ENCODE results near the gene HNRNPM.
A peak's percentile ranks its signal among the peaks of the same experiment; 100 is the strongest.

HNRNPM gene

DNA sequence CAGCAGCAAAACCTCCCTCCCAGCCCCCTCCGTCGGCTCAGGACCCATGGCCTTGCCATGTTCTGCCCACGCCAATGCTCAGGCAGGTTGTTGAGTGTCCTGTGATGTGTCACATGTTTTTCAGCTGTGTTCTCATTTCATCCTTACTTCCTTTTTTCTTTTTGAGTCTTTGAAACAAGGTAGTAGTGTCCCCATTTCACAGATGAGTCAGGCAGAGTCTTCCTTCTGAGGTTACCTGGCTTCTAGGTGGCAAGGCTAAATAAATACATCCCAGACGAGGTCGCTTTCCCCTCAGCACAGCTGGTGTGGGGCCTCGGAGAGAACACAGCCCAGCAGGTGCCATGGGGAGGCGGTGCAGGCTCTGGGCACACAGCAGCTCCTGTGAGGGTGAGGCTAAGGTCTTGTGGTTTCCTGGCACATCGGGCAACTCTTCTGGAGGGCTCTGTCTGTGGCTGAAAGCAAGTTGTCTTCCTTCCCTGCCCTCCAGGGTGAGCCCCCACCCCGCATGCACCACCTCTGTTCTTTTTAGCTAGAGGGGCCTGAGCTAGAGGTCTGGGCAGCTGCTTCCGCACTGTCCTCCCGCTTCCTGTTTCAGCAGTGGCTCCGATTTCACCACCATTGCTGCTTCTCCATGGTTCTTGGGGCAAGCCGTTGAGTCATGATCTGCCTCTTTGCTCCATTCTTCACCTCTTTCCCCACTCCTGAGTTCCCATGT is 42.5 kb downstream of the HNRNPM start:
- DNase-seq: peak; percentile 69 to 70

DNA sequence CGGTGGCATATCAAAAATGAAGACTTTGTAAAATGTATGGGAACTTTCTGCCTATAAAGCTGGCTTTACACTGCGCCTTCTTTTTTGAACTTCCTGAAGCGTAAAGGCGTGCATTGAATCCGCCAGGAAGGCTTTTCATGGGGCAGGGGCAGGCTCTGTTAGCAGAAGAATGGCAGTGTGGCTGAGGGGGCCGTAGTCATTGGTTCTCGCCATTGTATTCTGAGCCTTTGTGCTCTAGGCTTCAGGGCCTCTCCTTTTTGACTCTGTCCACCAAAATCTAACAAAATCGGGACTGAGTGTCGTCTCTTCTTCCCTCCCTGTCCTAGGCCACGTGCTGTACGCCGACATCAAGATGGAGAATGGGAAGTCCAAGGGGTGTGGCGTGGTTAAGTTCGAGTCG is 43.6 kb downstream of the HNRNPM start:
- DNase-seq: no peak

DNA sequence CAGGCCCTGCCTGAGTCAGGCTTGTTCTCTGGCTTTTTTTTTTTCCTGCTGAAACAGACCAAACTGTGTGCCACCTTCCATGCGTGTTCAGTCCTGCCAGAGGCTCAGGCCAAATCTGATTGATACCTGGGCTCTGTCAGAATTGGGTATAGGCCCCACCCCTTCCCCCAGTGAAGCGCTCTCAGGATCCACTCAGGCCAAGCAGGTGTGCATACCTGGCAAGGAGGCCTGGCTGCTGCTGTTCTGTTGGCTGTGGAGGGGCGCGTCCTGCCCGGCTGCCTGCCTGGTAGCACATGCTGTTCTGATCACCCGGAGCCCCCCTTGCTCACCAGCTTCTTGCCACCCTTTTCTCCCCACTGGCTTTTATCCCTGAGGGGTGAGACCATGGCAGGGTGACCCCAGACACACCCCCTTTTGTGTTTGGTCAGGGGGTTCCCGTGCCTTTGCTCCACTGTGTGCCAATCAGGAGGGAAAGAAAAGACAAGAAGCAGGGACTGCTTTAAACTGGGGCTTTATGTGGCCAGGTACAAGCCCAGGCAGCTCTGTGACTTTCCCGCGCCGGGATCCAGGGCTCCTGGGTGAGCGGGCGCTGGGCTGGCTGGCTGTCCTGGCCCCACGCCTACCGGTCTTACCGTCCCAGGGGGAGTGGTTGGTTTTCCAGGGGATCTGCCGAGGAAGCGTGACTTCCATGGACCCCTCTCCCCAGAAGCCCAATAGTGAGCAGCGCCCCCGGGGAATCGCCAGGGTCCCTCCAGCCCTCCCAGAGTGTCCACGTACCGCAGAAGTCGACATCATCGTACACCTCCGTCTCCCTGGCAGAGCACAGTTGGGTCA is 45.0 kb downstream of the HNRNPM start:
- DNase-seq: no peak

GRCh38 chr19:8490395-8490760 is 45.6 kb downstream of the HNRNPM start:
- no peak for DNase-seq

GRCh38 chr19:8490873-8491272 is 46.1 kb downstream of the HNRNPM start:
- no peak for DNase-seq

DNA sequence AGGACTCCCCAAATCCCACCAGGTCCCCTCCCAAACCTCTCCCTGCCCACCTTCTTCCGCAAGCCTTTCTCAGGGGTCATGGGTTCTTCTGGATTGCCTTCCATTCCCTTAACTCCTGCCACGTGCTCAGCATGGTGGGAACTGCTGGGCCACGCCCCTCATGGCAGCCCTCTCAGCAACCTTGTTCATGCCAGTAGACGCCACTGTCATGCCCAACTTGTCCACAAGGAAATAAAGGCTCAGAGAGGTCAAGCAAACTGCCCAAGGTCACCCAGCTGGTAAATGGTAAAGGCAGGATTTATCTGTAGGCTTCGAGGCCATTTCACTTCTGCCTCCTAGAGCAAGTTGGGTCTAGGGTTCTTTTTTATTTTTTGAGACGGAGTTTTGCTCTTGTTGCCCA is 46.8 kb downstream of the HNRNPM start:
- DNase-seq: no peak

GRCh38 chr19:8494158-8494557 is 49.4 kb downstream of the HNRNPM start:
- no peak for DNase-seq

- DNase-seq: no peak
These were observed 53.5 kb downstream of the HNRNPM start for GRCh38 chr19:8498295-8498694.

GRCh38 chr19:8499048-8499833 is 54.5 kb downstream of the HNRNPM start:
- DNase-seq: no peak

- DNase-seq: no peak
These were observed 55.4 kb downstream of the HNRNPM start for GRCh38 chr19:8500158-8500557.

- no peak for DNase-seq
These were observed 56.7 kb downstream of the HNRNPM start for GRCh38 chr19:8501516-8501915.

DNA sequence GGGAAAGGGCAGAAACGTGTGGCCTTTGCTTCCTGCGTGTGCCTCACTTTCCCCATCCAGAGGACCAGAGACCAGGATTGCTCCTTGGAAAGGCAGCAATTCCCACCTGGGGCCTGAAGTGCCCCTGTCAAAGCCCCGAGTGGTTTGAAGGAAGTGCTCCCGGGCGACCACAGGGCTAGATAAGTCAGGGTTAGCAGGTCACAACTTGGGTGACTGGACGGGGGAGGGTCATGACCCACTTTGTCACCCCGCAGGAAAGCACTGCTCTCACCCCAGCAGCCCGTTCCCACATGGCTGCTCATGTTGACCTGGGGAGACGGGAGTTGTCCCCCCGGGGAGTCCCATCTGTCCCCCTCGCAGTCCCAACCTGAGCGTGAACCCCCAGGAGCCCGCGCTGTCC is 57.2 kb downstream of the HNRNPM start:
- no peak for DNase-seq

GRCh38 chr19:8503510-8503909 is 58.7 kb downstream of the HNRNPM start:
- no peak for DNase-seq

DNA sequence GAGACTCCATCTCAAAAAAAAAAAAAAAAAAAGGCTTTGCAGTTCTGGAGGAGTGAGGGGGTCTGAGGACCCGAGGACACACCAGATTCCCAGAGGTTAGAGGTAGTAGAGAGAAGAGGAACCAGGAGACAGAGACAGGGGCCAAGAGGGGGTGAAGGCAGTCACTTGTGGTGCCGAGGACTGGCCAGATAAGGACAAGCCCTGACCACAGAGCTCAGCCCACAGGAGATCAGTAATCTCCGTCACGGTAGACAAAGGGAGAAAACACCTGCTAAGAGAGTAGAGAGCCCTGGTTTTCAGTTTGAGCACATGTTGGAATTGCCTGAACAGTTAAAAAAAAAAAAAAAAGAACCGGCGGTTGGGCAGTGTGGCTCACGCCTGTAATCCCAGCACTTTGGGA is 59.4 kb downstream of the HNRNPM start:
- no peak for DNase-seq

DNA sequence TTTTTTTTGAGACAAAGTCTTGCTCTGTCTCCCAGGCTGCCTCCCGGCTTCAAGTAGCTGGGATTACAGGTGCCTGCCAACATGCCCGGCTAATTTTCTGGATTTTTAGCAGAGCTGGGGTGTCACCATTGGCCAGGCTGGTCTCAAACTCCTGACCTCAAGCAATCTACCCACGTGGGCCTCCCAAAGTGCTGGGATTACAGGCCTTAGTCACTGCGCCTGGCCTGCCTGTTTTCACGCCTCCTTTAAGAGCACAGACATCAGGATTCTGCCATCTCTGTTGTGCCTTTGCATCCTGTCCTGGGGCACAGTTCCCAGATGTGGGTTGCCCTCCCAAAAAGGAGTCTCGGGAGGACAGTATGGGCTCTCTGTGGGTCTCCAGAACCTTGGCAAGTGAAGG is 60.1 kb downstream of the HNRNPM start:
- no peak for DNase-seq

DNA sequence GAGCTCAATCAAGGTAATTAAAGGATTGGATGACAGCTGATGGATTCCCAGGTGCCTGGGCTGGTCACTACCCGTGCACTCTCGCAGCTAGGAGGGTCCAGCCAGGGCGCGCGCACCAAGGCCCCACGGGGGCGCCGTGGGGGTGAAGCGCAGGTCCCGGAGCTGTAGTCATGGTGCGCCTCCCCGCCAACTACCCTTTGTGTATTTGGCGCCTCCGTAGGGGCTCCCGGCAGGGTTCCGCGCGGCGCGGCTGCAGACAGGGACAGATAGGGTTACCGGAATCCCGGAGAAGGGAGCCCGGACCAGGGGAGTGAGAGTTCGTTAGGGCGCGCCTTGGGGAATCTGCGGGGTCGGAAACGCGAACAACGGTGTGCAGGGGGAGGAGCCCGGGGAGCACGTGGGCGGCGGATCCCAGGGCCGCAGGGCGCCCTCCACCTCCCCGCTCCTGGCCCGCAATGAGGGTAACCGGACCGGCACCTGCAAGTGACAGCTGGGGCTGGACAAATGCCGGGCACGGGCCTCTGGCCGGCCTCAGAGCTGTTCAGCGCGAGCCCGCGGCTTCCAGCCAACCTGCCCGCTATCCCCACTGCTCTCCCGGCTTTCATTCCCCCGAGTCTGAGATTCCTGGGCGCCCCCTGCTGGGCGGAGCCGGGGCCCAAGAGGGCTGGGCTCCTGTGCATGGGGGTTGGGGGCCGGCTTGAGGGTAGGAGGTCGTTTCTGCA is 61.1 kb downstream of the HNRNPM start:
- peak; percentile 84 to 87 for DNase-seq

GRCh38 chr19:8506402-8506957 is 61.7 kb downstream of the HNRNPM start:
- no peak for DNase-seq

- DNase-seq: no peak
These were observed 65.9 kb downstream of the HNRNPM start for GRCh38 chr19:8510589-8511115.

- no peak for DNase-seq
These were observed 66.9 kb downstream of the HNRNPM start for GRCh38 chr19:8511573-8512101.

DNA sequence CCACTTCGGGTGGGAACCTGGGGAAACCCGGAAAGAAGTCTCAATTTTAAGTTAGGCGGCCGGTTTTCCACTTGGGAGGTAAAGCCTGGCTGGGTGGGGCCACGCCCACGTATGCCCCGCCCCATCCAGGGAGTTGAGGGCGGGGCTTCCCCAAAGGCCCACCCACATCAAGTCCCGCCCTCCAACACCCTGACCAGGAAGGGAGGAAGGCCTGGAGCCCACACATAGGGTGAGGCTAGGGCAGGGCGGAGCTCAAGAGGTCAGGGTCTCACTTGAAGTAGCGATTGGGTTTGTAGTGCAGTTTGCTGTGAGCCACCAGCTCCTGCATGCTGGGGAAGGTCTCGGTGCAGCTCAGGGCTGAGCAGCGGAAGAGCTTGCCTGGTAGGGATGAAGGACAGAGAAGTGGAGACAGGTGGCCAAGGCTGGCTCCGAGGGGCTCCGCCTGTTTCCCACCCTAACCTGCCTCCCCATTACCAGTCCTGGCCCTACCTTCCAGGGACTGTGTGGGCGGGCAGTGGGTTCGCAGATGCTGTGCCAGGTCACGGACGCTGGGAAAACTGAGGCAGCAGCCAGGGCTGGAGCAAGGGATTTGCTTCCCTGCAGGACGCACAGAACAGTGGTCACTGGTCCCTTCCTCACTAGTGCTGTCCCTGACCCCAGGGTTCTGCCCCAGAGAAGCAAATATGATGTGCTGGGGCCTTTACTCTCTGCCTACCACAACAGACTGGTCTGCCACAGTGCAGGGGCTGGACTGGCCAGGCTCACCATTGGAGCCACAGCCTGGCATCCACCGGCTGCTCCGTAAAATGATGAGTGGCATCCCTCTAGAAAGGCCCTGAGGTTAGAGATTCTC is 67.6 kb downstream of the HNRNPM start:
- peak; percentile 36 for DNase-seq

GRCh38 chr19:8513036-8513686 is 68.4 kb downstream of the HNRNPM start:
- DNase-seq: no peak

Data from activated CD4-positive, alpha-beta T cell treated with anti-CD3 and anti-CD28 coated beads, Interleukin-2, amount 50 U/mL, for 48 hours (primary cell).